Pancreas (tissue), 10 donors: Measurements from ENCODE around the gene TLCD3B. TPM values are rescaled to one million over a fixed set of nuclear protein-coding genes. Genes with fewer than 3 reads are reported as not detected.

Experiments
- ATAC-seq, 4 donors: fragments of 200-7000 bp; cut with Tn5 transposase; one replicate each; pipeline versions ENCODE4 v1.8.0 to v1.9.1; 2020; ENCODE audit warnings: mild to moderate bottlenecking in 4 of 4, moderate library complexity in 4 of 4
- DNase-seq, 6 donors: peaks; one replicate each; pipeline ENCODE4 v3.0.0-alpha.2; 2020
- FAIRE-seq: peaks from 2 replicates; lab custom pipeline; 2012; peaks lifted over from hg19 to GRCh38; lab: Jason Lieb, UNC
- H3K27ac ChIP-seq, 4 donors: fragments of 200-600 bp; sonication (generic); 1 replicate in 3 of 4; 2 replicates in 1 of 4; pipeline versions ENCODE4 v1.5.0 to v1.8.0; 2020
- H3K27me3 ChIP-seq, 4 donors: fragments of 200-600 bp; one replicate each; pipeline ENCODE4 v1.8.0; 2021
- H3K36me3 ChIP-seq, 3 donors: fragments of 200-600 bp; sonication (generic) in 1 of 3; one replicate each; pipeline versions ENCODE4 v1.5.0 to v1.8.0; 2020 to 2021
- H3K4me1 ChIP-seq, 3 donors: fragments of 200-600 bp; one replicate each; pipeline ENCODE4 v1.8.0; 2021
- H3K4me3 ChIP-seq, 4 donors: fragments of 200-600 bp; sonication (generic) in 2 of 4; one replicate each; pipeline versions ENCODE4 v1.5.0 to v1.8.0; 2020 to 2021
- H3K9me3 ChIP-seq, 4 donors: fragments of 200-600 bp; one replicate each; pipeline ENCODE4 v1.8.0; 2021
- CTCF ChIP-seq, 4 donors: fragments of 200-600 bp; sonication (generic) in 3 of 4; IDR thresholded peaks; one replicate each; pipeline versions ENCODE4 v1.5.0 to v1.8.0; 2021; ENCODE audit warnings: antibody characterized with exemption in 4 of 4
- WGBS, 2 donors: extraction: QIAGEN DNeasy Blood & Tissue Kit; methylation state at CpG; one replicate each; pipeline ENCODE4 v1.1.7; 2013; 5-methylcytosine and 5-hydroxymethylcytosine counted together
- intact Hi-C, 3 donors: fragments of 100-400 bp; cut with DNase I; formaldehyde crosslinking; loops; one replicate each; pipeline versions ENCODE4 v1.11.1 to v1.14.2; 2022
- polyA plus RNA-seq, 2 donors: library from polyadenylated mRNA; stranded (reverse); fragments of 200-250 nt; gene quantifications; one replicate each; pipeline ENCODE4 v1.2.3, GENCODE V29; 2013
- total RNA-seq, 6 donors: library from RNA; stranded (reverse); fragmentation: NEBNext Ultra II Directional in 4 of 6; extraction: Animal tissue kit (Norgen Biotek cat#: 25700) in 4 of 6; gene quantifications; one replicate each; pipeline versions ENCODE4 v1.2.1 to v1.2.4, GENCODE V29; 2021 to 2023
- donor health status: healthy with polysubstance abuse.
- donor health status: DM: no; HTN: no; CAD: no; lungs with moderate emphysema.
- donor health status: DM: no; HTN: no; CAD: no.
- donor health status: control.
- donor health status: control.
- donor health status: Bipolar disorder and iron deficiency.
- donor health status: DM: yes; HTN: yes; CAD: no.
- donor health status: DM: no; HTN: no; CAD: no.
- donor health status: DM: no; HTN: no; CAD: no.
- donor health status: DM: yes; HTN: yes; CAD: no.

Gene TLCD3B
- total and polyA plus RNA-seq, 8 donors: 0.20 to 2.1 (median 0.28) TPM; not detected in 3

GRCh38 chr16:30011714-30012504, 19.2 kb downstream of the TLCD3B start:
- Histone ChIP-seq H3K9me3 (no peaks in the 10 kb centered on the region), H3K27ac (no peak overlapping the region), H3K27me3 (peaks cover 0 to 10% (median 2%) of the 10 kb centered on the region in 4 donors), H3K4me3 (peak overlapping the region in 1 of 4 donors; percentile 50), H3K36me3 (no peaks in the 10 kb centered on the region), H3K4me1 (no peaks in the 10 kb centered on the region)
- intact Hi-C loops: no loop called here
- FAIRE-seq (no peak), DNase-seq (peak in 2 of 6 donors; percentile 54 to 58), ATAC-seq (no peak)
- WGBS, 2 donors: 26 to 29% methylated on average over 31 of the region's 31 CpGs
- no peak for TF ChIP-seq CTCF (IDR thresholded peaks at IDR 0.05)

- ATAC-seq: peak; percentile 33 to 61 (median 44)
- no peak for TF ChIP-seq CTCF (IDR thresholded peaks at IDR 0.05)
- peak within 1 kb of the TSS in 3 of 4 donors; percentile 18 to 50 (median 28) for H3K4me3 ChIP-seq
- 1 to 2% methylated on average over 48 to 99 of the region's 99 CpGs for WGBS, 2 donors
- no peaks in the 10 kb centered on the region for H3K9me3 ChIP-seq
- no peak within 1 kb of the TSS for H3K27ac ChIP-seq
- FAIRE-seq: no peak
- H3K27me3 ChIP-seq: peaks cover 0 to 10% (median 2%) of the 10 kb centered on the region in 4 donors
- intact Hi-C loops: no loop called here
- H3K36me3 ChIP-seq: no peaks in the 10 kb centered on the region
- no peaks in the 10 kb centered on the region for H3K4me1 ChIP-seq
- DNase-seq: peak in 2 of 6 donors; percentile 64 to 74
Measured at GRCh38 chr16:30010844-30011713, 20.0 kb downstream of the TLCD3B start, which contains the start of gene DOC2A. Gene DOC2A, minus strand, starts transcription at chr16:30011027. Its CDS starts 805 bp downstream, at chr16:30010222.

- Histone ChIP-seq H3K4me1 (no peaks in the 10 kb centered on the region), H3K4me3 (peak overlapping the region in 2 of 4 donors; percentile 28 to 50), H3K36me3 (no peaks in the 10 kb centered on the region), H3K27me3 (peaks cover 0 to 10% (median 2%) of the 10 kb centered on the region in 4 donors), H3K9me3 (no peaks in the 10 kb centered on the region), H3K27ac (no peak overlapping the region)
- DNase-seq: peak in 3 of 6 donors; percentile 40 to 76 (median 58)
- 13 to 16% methylated on average over 29 to 34 of the region's 34 CpGs for WGBS, 2 donors
- TF ChIP-seq CTCF (IDR thresholded peaks at IDR 0.05): no peak
- no peak for FAIRE-seq
- ATAC-seq: no peak
- intact Hi-C loops: loop anchor here in 2 of 3 donors (10.0 kb wide), 2 partner anchors 145 to 315 kb away; partner anchors contain the start of gene CDIPT (in 1 of the 2)
Measured at GRCh38 chr16:30009990-30010843, 20.9 kb downstream of the TLCD3B start.

GRCh38 chr16:30009085-30009862, 21.8 kb downstream of the TLCD3B start:
- FAIRE-seq (no peak), ATAC-seq (no peak)
- TF ChIP-seq CTCF (IDR thresholded peaks at IDR 0.05): no peak

More at GRCh38 chr16:30009085-30009862, 21.8 kb downstream of the TLCD3B start:
- intact Hi-C loops: loop anchor here in 2 of 3 donors (10.0 kb wide), 2 partner anchors 144 to 314 kb away; partner anchors contain the start of gene CDIPT (in 1 of the 2)
- H3K4me3 ChIP-seq: no peak overlapping the region
- no peaks in the 10 kb centered on the region for H3K9me3 ChIP-seq
- peak in 2 of 6 donors; percentile 50 to 54 for DNase-seq
- H3K36me3 ChIP-seq: no peaks in the 10 kb centered on the region
- no peak overlapping the region for H3K27ac ChIP-seq
- 32 to 35% methylated on average over 23 to 26 of the region's 26 CpGs for WGBS, 2 donors
- no peaks in the 10 kb centered on the region for H3K4me1 ChIP-seq
- H3K27me3 ChIP-seq: peaks cover 0 to 10% (median 2%) of the 10 kb centered on the region in 4 donors
